Erythroblast (primary cell): ENCODE measurements around the gene FXYD5.

Experiments
- GATA1 ChIP-seq: IDR thresholded peaks from 2 replicates; pipeline ENCODE4 v1.6.1; 2011; ENCODE audit warnings: low read depth, mild to moderate bottlenecking, control low read depth, low read length, moderate library complexity
- POLR2A ChIP-seq: IDR thresholded peaks from 2 replicates; pipeline ENCODE4 v1.6.1; 2011; ENCODE audit warnings: mild to moderate bottlenecking, low read length

DNA sequence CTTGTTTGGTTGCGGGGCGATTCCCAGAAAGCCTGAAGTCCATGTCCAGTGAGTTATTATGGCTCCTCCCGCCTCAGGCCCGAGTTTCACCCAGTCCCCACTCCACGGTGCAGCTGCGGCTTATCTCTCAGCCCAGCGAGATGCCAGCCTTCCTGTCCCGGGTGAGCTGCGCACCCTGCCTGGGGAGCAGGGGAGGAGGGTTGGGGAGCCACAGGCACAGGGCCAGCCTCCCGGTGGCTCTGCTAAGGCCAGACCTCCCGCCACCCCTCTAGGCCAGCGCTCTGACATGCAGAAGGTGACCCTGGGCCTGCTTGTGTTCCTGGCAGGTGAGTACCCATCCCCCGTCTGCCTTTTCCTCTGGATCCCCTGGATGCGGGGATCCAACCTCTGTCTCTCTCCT lies 35.4 kb upstream of the FXYD5 start:
- no peak for TF ChIP-seq POLR2A
- no peak for TF ChIP-seq GATA1
